GM12878 (cell line): Measurements from ENCODE around the gene CACHD1. TPM values are rescaled to one million over a fixed set of nuclear protein-coding genes. Genes with fewer than 3 reads are reported as not detected.

ENCODE experiments used
- ATAC-seq: fragments of 200-7000 bp; cut with Tn5 transposase; 3 replicates; pipeline ENCODE4 v1.9.1; 2020; ENCODE audit warnings: mild to moderate bottlenecking, moderate library complexity
- BruUV-seq: library from RNA; stranded (reverse); fragments of 400-500 nt; replicated peaks from 2 replicates; lab custom pipeline; 2021; lab: Mats Ljungman, UMichigan
- CTCF ChIA-PET: fragments of 300-600 bp; sonication (Branson Sonifier 250); formaldehyde crosslinking; extraction: SDS; loops from one replicate; lab custom pipeline; 2021; ENCODE audit warnings: inconsistent platforms; lab: Yijun Ruan, JAX
- POLR2A ChIA-PET: fragments of 350-600 bp; formaldehyde crosslinking; extraction: SDS; loops from one replicate; lab custom pipeline; 2021; ENCODE audit warnings: inconsistent platforms; lab: Charles Lee
- RAD21 ChIA-PET: fragments of 300-600 bp; sonication (Branson Sonifier 250); formaldehyde crosslinking; loops from one replicate; lab custom pipeline; 2023; ENCODE audit warnings: antibody characterized with exemption; ENCODE audit not compliant: unreplicated experiment; lab: Charles Lee
- SMC1A ChIA-PET: fragments of 300-600 bp; sonication (Branson Sonifier 250); formaldehyde crosslinking; loops from one replicate; lab custom pipeline; 2023; ENCODE audit not compliant: unreplicated experiment, uncharacterized antibody; lab: Charles Lee
- DNase-seq: peaks from one replicate; pipeline ENCODE4 v3.0.0-alpha.2; 2011; ENCODE audit warnings: low read depth, low spot score
- FAIRE-seq: peaks from 3 replicates; lab custom pipeline; 2011; peaks lifted over from hg19 to GRCh38; lab: Jason Lieb, UNC
- H2AFZ ChIP-seq: 2 replicates; pipeline ENCODE4 v1.6.0; 2011; ENCODE audit warnings: low read depth, low read length, control low read depth; ENCODE audit not compliant: control insufficient read depth
- H3K27ac ChIP-seq: 2 replicates; pipeline ENCODE4 v1.5.1; 2011; ENCODE audit warnings: control low read depth; ENCODE audit not compliant: control insufficient read depth, insufficient read depth
- H3K27me3 ChIP-seq, 2 experiments: replicated peaks in 1 of 2; 2 replicates each; pipeline versions ENCODE4 v1.6.0 to v1.6.1; 2011; ENCODE audit warnings: low read length in 1 of 2; ENCODE audit not compliant: control insufficient read depth in 2 of 2, insufficient read depth in 2 of 2
- H3K36me3 ChIP-seq, 2 experiments: 2 replicates each; pipeline ENCODE4 v1.5.1; 2011; ENCODE audit warnings: low read length in 1 of 2; ENCODE audit not compliant: control insufficient read depth in 2 of 2, insufficient read depth in 2 of 2
- H3K4me1 ChIP-seq: 2 replicates; pipeline ENCODE4 v1.6.1; 2011; ENCODE audit warnings: mild to moderate bottlenecking, low read length, moderate library complexity, mixed read lengths; ENCODE audit not compliant: control insufficient read depth, insufficient read depth
- H3K4me2 ChIP-seq: 2 replicates; pipeline ENCODE4 v1.6.0; 2011; ENCODE audit warnings: control low read depth; ENCODE audit not compliant: control insufficient read depth, insufficient read depth
- H3K4me3 ChIP-seq: fragments of 200-600 bp; sonication (generic); 2 replicates; pipeline ENCODE4 v1.5.1; 2016
- H3K79me2 ChIP-seq: 2 replicates; pipeline ENCODE4 v1.6.0; 2011; ENCODE audit warnings: low read length; ENCODE audit not compliant: control insufficient read depth, insufficient read depth
- H3K9ac ChIP-seq: 2 replicates; pipeline ENCODE4 v1.8.0; 2011; ENCODE audit warnings: low read length, control low read depth, mixed read lengths; ENCODE audit not compliant: control insufficient read depth, insufficient read depth
- H3K9me3 ChIP-seq: replicated peaks from 3 replicates; pipeline ENCODE4 v1.5.1; 2011; ENCODE audit warnings: mild to moderate bottlenecking, low read length; ENCODE audit not compliant: control insufficient read depth, insufficient read depth
- H4K20me1 ChIP-seq: 2 replicates; pipeline ENCODE4 v1.6.0; 2011; ENCODE audit not compliant: control insufficient read depth, insufficient read depth
- CEBPZ ChIP-seq: fragments of 150-350 bp; IDR thresholded peaks from 2 replicates; pipeline ENCODE4 v1.6.1; 2016; ENCODE audit warnings: low read depth, low read length
- E4F1 ChIP-seq: fragments of 450-650 bp; IDR thresholded peaks from 2 replicates; pipeline ENCODE4 v1.6.1; 2018; ENCODE audit warnings: borderline replicate concordance, mild to moderate bottlenecking; ENCODE audit not compliant: partially characterized antibody
- FOXM1 ChIP-seq: IDR thresholded peaks from 2 replicates; pipeline ENCODE4 v1.6.1; 2012; ENCODE audit warnings: low read depth, mild to moderate bottlenecking, inconsistent platforms, low read length, moderate library complexity
- HDAC2 ChIP-seq: fragments of 200-600 bp; sonication (generic); IDR thresholded peaks from 2 replicates; pipeline ENCODE4 v1.6.1; 2017
- NFIC ChIP-seq: IDR thresholded peaks from 2 replicates; pipeline ENCODE4 v1.6.1; 2012; ENCODE audit warnings: low read depth, mild to moderate bottlenecking, inconsistent platforms, low read length, moderate library complexity
- RAD21 ChIP-seq: IDR thresholded peaks from 2 replicates; pipeline ENCODE4 v1.6.1; 2011; ENCODE audit warnings: mild to moderate bottlenecking, low read depth, low read length, moderate library complexity; ENCODE audit not compliant: insufficient read depth
- TBL1XR1 ChIP-seq: IDR thresholded peaks from 2 replicates; pipeline ENCODE4 v1.6.1; 2012; ENCODE audit warnings: low read depth, low read length, improper control_type of control experiment
- YBX1 ChIP-seq: fragments of 450-650 bp; IDR thresholded peaks from 2 replicates; pipeline ENCODE4 v1.6.1; 2016; ENCODE audit warnings: antibody characterized with exemption
- WGBS: methylation state at CpG from one replicate; pipeline ENCODE4 v1.1.6; 2016; ENCODE audit warnings: low lambda C conversion rate; ENCODE audit not compliant: insufficient replicate concordance, insufficient coverage; ENCODE audit errors: missing lambda C conversion rate; 5-methylcytosine and 5-hydroxymethylcytosine counted together
- in situ Hi-C: fragments of 300-500 bp; cut with MboI; formaldehyde crosslinking; loops from 9 replicates; pipeline ENCODE4 v1.14.3; 2018; ENCODE audit warnings: mixed read lengths
- intact Hi-C: fragments of 100-400 bp; cut with micrococcal nuclease; formaldehyde crosslinking; loops from one replicate; pipeline ENCODE4 v1.14.2; 2022; ENCODE audit not compliant: unreplicated experiment
- polyA plus RNA-seq, 11 experiments: library from polyadenylated mRNA; depleted of rRNA in 4 of 11; unstranded in 6 of 11; stranded (reverse) in 5 of 11; fragments of >200 nt; fragmentation: Nextera tagmentation in 4 of 11; fragmentation: Illumina TruSeq in 1 of 11; extraction: Ambion mirVana in 4 of 11; extraction: Trizol in 1 of 11; gene quantifications; 1 replicate in 1 of 11; 2 replicates in 10 of 11; pipeline versions ENCODE4 v1.2.1 to v1.2.3, GENCODE V29; 2011 to 2016; ENCODE audit warnings: inconsistent platforms in 2 of 11, missing spikeins in 2 of 11, low read depth in 1 of 11
- total RNA-seq, 4 experiments: library from RNA; depleted of rRNA in 3 of 4; stranded (reverse); fragments of >200 nt in 3 of 4; fragmentation: Illumina TruSeq in 1 of 4; extraction: Trizol in 1 of 4; gene quantifications; 2 replicates each; pipeline versions ENCODE4 v1.2.1 to v1.2.3, GENCODE V29; 2013 to 2021
- TF ChIP-seq, protein P1 (sequence below), 3 experiments: IDR thresholded peaks in 2 of 3; conservative IDR thresholded peaks in 1 of 3; 2 replicates each; pipeline ENCODE4 v1.5.1; 2011; ENCODE audit warnings: low read depth in 3 of 3, low read length in 3 of 3, mild to moderate bottlenecking in 3 of 3, control low read depth in 2 of 3, moderate library complexity in 2 of 3, inconsistent platforms in 1 of 3, mixed read lengths in 1 of 3; ENCODE audit not compliant: control insufficient read depth in 2 of 3, insufficient read depth in 1 of 3; ENCODE audit errors: extremely low read depth in 1 of 3

Gene CACHD1
- total and polyA plus RNA-seq, 10 of the 15 experiments (the other 5 are each of a cell fraction or from before 2014, with no cell fraction given), result 0.03 TPM; not detected in 9

GRCh38 chr1:64553285-64553684, 83.4 kb downstream of the CACHD1 start:
- in situ Hi-C loops, result no loop called here
- 17% methylated on average over 4 of the region's 4 CpGs for WGBS
- Histone ChIP-seq H3K27ac (no peak overlapping the region), H3K4me2 (no peak overlapping the region)
- POLR2A ChIA-PET, result interaction anchor here (0.6 kb wide), 1 partner anchor 1050 kb away, joined by 3 read pairs; no protein-coding TSS in a partner anchor
- TF ChIP-seq, protein P1, sequence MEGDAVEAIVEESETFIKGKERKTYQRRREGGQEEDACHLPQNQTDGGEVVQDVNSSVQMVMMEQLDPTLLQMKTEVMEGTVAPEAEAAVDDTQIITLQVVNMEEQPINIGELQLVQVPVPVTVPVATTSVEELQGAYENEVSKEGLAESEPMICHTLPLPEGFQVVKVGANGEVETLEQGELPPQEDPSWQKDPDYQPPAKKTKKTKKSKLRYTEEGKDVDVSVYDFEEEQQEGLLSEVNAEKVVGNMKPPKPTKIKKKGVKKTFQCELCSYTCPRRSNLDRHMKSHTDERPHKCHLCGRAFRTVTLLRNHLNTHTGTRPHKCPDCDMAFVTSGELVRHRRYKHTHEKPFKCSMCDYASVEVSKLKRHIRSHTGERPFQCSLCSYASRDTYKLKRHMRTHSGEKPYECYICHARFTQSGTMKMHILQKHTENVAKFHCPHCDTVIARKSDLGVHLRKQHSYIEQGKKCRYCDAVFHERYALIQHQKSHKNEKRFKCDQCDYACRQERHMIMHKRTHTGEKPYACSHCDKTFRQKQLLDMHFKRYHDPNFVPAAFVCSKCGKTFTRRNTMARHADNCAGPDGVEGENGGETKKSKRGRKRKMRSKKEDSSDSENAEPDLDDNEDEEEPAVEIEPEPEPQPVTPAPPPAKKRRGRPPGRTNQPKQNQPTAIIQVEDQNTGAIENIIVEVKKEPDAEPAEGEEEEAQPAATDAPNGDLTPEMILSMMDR (IDR thresholded peaks at IDR 0.05 in 2 of 3, conservative IDR thresholded peaks at IDR 0.05 in 1 of 3; ENCODE audit: control insufficient read depth in 2 of 3, extremely low read depth in 1 of 3, insufficient read depth in 1 of 3, low read depth in 3 of 3, low read length in 3 of 3), result 0 out of 6 replicates have a peak, but pooled peaks of 1 of the 3 experiments have one; percentile 8
- TF ChIP-seq RAD21, result peak; percentile 24; the same call in 1 of the 2 replicates
- no peak for TF ChIP-seq HDAC2
- TF ChIP-seq, all 136 proteins: peak for 2
- BruUV-seq, result no TSS peak
- DNase-seq (no peak), ATAC-seq (no peak), FAIRE-seq (no peak)
- Histone ChIP-seq H3K9me3 (no peaks in the 10 kb centered on the region), H3K27me3 (no peaks in the 10 kb centered on the region; a peak in 1 of 4 replicates), H3K79me2 (no peaks in the 10 kb centered on the region), H3K4me3 (no peak overlapping the region), H3K36me3 (no peaks in the 10 kb centered on the region), H3K9ac (no peak overlapping the region), H3K4me1 (no peaks in the 10 kb centered on the region), H4K20me1 (no peaks in the 10 kb centered on the region), H2AFZ (no peak overlapping the region)
- intact Hi-C loops, result no loop called here
- RAD21 ChIA-PET, result no interaction called here
- SMC1A ChIA-PET, result interaction anchor here (0.9 kb wide), 1 partner anchor 234 kb away, joined by 3 read pairs; no protein-coding TSS in a partner anchor
- CTCF ChIA-PET, result interaction anchor here (0.9 to 1.0 kb wide), 3 partner anchors 21 to 36 kb away, joined by 3 read pairs; no protein-coding TSS in a partner anchor

- RAD21 ChIA-PET, result no interaction called here
- Histone ChIP-seq H3K9ac (no peak overlapping the region), H2AFZ (no peak overlapping the region), H4K20me1 (no peaks in the 10 kb centered on the region), H3K4me2 (no peak overlapping the region), H3K79me2 (no peaks in the 10 kb centered on the region), H3K4me1 (no peaks in the 10 kb centered on the region), H3K27me3 (no peaks in the 10 kb centered on the region; a peak in 1 of 4 replicates), H3K4me3 (no peak overlapping the region), H3K9me3 (no peaks in the 10 kb centered on the region), H3K36me3 (no peaks in the 10 kb centered on the region), H3K27ac (no peak overlapping the region)
- SMC1A ChIA-PET, result no interaction called here
- no TSS peak for BruUV-seq
- POLR2A ChIA-PET, result no interaction called here
- 67% methylated on average over 1 of the region's 1 CpG for WGBS
- CTCF ChIA-PET, result no interaction called here
- DNase-seq (no peak), FAIRE-seq (no peak), ATAC-seq (no peak)
- in situ Hi-C loops (no loop called here), intact Hi-C loops (no loop called here)
- TF ChIP-seq E4F1, result no peak
- no peak for TF ChIP-seq NFIC
- no peak for TF ChIP-seq TBL1XR1
- no peak for TF ChIP-seq CEBPZ
- no peak for TF ChIP-seq FOXM1
- no peak for TF ChIP-seq YBX1
Measured at GRCh38 chr1:64555947-64556346, 86.0 kb downstream of the CACHD1 start.
